ENCODE results near the gene C11orf68.
"Not testable (repeated sequence)": the region's sequence is repeated elsewhere in the genome, so short reads cannot be mapped to it uniquely, and the experiment has no call there.

Gene C11orf68

DNA sequence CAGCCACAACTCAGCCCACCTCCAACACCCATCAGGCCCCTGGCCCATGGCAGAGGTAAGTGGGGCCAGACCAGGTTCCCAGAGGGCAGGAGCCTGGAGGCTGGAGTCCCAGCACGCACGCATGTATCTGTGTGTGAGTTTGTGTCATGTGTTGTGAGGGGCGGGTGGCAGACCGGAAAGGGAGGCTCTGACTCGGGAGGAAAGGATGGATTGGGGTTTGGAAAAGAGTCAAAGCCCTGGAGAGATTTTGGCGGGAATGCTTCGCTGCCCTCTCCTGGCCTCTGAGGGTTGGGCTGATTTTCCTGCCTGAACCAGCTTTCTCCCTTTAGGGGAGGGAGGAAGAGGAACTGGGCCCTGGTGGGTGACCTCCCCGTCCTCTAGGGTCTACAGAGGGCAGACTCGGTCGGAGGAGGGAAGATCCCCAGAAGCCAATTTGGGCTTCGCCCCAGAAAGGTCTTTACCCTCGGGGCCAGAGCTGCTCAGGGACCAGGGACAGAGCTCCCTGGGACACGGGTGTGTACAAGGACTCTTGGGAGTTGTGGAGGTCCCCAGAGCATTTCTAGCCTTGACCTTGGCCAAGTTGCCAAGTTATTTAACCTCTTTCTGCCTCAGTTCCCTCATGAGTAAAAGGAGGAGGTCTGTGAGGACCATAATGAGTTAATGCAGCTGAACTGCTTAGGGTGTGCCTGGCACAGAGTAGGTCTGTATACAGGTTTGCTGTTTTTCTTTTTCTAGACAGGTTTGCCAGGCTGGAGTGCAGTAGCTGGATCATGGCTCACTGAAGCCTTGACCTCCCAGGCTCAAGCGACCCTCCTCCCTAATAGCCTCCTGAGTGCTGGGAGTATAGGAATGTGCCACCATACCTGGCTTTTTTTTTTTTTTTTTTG is 6.9 kb downstream of the C11orf68 start:
- DNase-seq: no peak

DNA sequence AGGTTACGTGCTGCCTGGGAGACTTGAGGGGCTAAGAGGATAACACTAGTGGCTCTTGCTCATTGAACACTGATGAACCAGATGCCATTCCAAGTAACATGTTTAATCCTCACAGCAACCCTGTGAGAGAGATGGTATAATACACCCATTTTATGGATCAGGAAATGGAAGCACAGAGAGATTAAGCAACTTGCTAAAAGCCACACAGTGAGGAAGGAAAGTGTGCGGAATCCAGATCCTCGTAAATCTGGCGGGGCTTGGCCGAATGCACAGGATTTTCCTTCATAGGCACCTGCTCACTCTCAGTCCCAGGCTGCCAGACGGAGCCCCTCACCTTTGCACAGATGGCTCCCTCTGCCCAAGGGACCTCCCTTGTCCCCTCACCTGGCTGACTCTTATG is 11.0 kb downstream of the C11orf68 start:
- no peak for DNase-seq

GRCh38 chr11:65906602-65907001 is 12.3 kb downstream of the C11orf68 start:
- DNase-seq: no peak

GRCh38 chr11:65903715-65904114 is 15.1 kb downstream of the C11orf68 start:
- no peak for DNase-seq

- no peak for DNase-seq
Measured at GRCh38 chr11:65903068-65903481, 15.8 kb downstream of the C11orf68 start.

GRCh38 chr11:65900899-65901180 is 18.0 kb downstream of the C11orf68 start:
- no peak for DNase-seq

DNA sequence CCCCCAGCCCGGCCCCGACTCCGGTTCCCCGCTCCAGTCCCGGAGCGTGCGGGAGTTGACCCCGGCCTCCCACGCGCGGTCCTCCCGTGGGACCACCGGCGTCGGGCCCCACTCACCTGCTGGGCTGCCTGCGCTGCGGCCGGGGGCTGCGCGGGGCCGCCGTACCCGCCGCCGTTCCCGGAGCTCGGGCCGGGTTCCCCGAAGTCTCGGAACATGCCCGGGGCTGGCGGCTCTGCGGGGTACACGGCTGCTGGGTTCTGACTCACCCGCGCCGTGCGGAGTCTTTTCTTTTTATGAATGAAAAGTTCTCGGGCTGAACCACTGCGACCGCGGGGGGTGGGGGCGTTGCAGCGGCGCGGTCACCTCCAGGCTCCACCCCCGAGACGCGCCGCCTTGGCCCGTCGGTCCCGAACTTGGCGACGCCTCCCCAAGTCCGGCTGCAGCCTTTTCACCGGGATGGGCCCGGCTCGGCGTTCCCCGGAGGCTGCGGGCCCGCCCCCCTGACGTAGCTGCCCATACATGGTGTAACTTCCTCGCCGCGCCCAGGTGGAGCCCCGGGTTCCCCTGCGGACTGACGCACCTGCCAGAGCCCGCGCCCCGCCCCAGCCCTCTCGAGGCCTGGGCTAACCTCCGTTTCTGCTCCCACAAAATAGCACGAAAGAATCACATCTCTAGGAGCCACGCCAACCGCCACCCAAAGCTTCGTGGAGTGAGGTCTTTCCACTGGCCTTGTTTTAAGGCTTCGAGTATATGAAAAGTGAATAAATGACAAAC is 18.6 kb downstream of the C11orf68 start, which contains the start of gene FOSL1:
TSS of gene FOSL1 (minus strand) at position 264 of the 774 bp plus-strand sequence. CDS start at position 215, 49 bp downstream.
- DNase-seq: peak; percentile 77

DNA sequence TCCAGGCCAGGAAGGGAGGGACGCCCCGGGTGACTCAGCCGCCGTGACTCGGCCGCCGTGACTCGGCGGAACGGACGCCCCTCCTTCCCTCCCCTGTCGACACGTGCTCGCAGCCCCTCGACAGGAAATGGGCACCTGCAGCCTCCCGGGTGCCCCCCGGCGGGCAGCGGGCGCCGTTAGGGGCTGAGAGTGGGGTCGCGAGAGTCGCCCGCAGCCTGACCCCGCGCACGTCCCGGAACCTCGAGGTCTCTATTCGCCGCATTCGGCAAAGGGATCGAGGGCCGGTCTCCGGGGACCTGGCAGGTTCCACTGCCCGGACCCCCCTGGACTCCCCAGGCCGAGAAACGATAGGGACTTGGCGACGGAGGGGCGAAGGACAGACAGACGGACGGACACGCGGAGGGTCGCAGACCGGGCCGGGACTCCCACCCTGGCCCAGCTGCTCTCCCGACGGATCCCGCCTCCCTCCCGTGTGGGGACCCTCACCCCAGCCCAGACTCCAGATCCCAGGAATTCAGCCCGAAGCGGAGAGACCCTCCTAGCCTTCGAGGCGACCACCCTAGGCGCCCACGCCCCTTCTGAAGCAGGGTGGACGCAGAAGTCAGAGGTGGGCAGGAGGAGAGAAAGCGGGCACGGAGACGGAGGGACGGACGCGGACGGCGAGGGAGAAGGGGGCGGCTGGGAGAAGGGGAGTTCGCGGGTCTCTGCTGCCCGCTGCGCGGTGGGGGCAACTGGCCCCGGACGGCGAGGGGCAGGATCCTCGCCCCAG is 19.3 kb downstream of the C11orf68 start:
- no peak for DNase-seq

DNA sequence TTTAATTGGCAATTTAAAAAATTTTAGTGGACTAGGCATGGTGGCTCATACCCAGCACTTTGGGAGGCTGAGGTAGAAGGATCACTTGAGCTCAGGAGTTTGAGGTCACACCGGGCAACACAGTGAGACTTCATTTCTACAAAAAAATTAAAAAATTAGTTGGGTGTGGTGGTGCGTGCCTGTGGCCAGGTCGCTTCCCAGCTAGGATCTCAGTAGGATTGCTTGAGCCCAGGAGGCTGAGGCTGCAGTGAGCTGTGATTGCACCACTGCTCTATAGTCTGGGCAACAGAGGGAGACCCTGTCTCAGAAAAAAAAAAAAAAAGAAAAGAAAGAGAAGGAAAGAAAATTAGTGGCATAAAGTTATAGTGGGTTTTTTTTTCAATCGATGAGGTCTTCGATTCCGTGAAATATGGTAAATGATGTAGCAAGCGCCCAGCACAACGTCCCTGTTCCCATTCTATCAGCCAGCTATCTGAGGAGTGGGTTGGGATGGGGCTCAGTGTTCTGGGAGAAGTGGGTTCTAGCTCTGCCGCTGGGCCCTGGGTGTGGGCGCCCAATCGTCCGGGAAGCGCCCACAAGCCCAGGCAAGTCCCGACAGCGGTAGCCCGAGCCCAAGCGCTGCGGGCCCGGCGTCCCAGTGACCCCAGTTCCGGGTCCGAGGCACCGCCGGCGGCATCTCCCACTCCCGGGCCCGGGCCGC is 20.1 kb downstream of the C11orf68 start:
- no peak for DNase-seq

- no peak for DNase-seq
Measured at GRCh38 chr11:65897020-65897471, 21.8 kb downstream of the C11orf68 start.

GRCh38 chr11:65896034-65896999 is 22.5 kb downstream of the C11orf68 start:
- no peak for DNase-seq

- no peak for DNase-seq
Measured at GRCh38 chr11:65895482-65895981, 23.3 kb downstream of the C11orf68 start.

- no peak for DNase-seq
Measured at GRCh38 chr11:65894034-65894591, 24.7 kb downstream of the C11orf68 start.

DNA sequence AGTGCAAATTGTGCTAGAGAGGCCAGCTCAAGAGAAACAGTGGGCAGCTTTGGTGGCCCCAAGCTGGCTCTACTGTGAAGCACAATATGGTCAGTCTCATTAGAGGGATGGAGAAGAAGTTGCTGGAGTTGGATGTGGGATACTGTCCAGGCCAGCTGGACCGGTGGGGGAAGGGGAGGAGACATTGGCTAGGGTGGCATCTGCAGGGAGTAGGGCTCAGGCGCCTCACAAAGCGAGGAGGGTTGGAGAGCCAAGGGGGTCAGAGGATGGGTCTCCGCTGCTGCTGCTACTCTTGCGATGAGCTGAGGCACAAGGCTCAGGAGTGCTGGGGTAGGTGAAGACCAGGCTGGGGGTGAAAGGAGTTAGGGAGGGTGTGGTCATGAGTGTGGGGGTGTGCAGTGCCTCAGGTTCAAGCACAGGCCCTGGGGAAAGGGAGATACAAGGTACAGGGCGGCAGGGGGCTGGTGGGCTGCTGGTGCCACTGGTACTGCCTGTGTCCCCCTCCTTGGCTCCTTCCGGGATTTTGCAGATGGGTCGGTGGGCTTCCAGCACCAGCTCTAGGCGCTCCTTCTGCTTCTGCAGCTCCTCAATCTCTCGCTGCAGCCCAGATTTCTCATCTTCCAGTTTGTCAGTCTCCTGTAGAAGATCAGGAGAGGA is 26.1 kb downstream of the C11orf68 start:
- no peak for DNase-seq

- not testable (repeated sequence) for DNase-seq
Measured at GRCh38 chr11:65892137-65892540, 26.7 kb downstream of the C11orf68 start.

GRCh38 chr11:65891219-65892136 is 27.4 kb downstream of the C11orf68 start:
- no peak for DNase-seq

DNA sequence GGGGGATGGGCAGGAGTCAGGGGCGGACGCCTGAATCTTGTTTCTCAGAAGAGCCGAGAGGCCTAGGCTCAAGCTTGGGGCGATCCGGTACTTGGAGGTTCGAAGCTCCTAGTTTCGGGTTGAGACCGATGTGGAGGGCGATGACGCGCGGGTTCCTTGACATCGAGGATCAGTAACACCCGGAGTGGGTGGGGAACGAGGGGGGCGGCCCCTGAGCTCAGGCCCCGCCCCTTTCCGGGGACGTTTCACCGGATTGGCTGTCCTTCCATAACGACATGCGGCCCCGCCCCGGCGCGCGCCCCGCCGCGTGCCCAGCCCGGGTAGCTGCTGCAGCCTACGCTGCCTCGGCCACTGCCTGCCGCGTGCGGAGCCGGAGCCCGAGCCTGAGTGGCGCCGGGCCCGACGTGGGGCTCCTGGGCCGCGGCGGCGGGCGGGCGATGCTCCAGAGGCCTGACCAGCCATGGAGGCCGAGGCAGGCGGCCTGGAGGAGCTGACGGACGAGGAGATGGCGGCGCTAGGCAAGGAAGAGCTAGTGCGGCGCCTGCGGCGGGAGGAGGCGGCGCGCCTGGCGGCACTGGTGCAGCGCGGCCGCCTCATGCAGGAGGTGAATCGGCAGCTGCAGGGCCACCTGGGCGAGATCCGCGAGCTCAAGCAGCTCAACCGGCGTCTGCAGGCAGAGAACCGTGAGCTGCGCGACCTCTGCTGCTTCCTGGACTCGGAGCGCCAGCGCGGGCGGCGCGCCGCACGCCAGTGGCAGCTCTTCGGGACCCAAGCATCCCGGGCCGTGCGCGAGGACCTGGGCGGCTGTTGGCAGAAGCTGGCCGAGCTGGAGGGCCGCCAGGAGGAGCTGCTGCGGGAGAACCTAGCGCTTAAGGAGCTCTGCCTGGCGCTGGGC is 28.3 kb downstream of the C11orf68 start, which contains the start of gene CCDC85B:
TSS of gene CCDC85B (plus strand) at position 350 of the 895 bp plus-strand sequence. CDS start at position 461, 111 bp downstream.
- DNase-seq: peak; percentile 93

All from NCI-H526 treated with DMSO at 0.1 percent for 48 hours (cell line).